ENCODE results near the gene CNGB1.

DNA sequence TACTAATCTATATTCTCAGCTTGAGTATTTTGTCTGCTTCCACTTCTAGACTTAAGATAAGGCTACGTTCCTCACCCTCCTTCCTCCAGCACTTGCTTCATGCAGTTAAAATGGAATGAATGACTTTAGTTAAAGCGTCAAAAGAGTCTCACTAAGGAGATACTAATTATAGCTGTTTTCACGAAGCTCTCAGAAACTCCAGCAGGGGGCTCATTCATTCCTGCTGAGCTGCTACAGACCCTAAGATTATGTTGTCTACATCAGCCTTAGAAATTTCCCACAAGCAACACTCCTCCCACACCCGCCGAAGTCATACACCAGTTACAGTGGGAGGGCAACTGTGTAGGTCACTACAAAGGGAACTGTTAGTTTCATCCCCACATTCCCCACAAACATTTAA is 111.6 kb downstream of the CNGB1 start:
- no peak for TF ChIP-seq POLR2AphosphoS5 (IDR thresholded peaks at IDR 0.05)
- no peak for TF ChIP-seq POLR2A (IDR thresholded peaks at IDR 0.05)
